ENCODE measurements around the gene LATS1.
A peak's percentile ranks its signal among the peaks of the same experiment; 100 is the strongest.

LATS1 gene

GRCh38 chr6:149615805-149616204, 102.1 kb downstream of the LATS1 start:
- DNase-seq (ENCODE audit: low spot score): no peak
- TF ChIP-seq, protein P1, sequence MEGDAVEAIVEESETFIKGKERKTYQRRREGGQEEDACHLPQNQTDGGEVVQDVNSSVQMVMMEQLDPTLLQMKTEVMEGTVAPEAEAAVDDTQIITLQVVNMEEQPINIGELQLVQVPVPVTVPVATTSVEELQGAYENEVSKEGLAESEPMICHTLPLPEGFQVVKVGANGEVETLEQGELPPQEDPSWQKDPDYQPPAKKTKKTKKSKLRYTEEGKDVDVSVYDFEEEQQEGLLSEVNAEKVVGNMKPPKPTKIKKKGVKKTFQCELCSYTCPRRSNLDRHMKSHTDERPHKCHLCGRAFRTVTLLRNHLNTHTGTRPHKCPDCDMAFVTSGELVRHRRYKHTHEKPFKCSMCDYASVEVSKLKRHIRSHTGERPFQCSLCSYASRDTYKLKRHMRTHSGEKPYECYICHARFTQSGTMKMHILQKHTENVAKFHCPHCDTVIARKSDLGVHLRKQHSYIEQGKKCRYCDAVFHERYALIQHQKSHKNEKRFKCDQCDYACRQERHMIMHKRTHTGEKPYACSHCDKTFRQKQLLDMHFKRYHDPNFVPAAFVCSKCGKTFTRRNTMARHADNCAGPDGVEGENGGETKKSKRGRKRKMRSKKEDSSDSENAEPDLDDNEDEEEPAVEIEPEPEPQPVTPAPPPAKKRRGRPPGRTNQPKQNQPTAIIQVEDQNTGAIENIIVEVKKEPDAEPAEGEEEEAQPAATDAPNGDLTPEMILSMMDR (conservative IDR thresholded peaks at IDR 0.05; ENCODE audit: low read depth): no peak
- ChIA-PET CTCF (interaction anchor here (0.6 kb wide), 1 partner anchor 17 kb away, joined by 3 read pairs; no protein-coding TSS in a partner anchor), POLR2A (ENCODE audit: low non-redundant PET) (no interaction called here)
- H3K27ac ChIP-seq: no peak overlapping the region

DNA sequence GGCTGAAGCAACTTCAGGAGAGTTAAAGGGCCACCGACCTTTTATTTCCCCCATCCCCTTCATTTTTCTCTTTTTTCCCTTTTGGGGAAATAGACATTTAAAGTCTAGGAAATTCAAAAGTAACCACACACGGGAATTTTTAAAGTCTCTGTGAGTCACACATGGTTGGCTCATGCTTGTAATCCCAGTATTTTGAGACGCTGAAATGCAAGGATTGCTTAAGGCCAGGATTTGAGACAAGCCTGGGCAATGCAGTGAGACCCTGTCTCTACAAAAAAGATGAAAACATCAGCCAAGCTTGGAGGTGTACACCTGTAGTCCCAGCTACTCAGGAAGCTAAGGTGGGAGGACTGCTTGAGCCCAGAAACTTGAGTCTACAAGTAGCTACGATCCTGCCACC, 103.6 kb downstream of the LATS1 start:
- ChIA-PET POLR2A (ENCODE audit: low non-redundant PET) (no interaction called here), CTCF (no interaction called here)
- no peak for DNase-seq (ENCODE audit: low spot score)
- H3K27ac ChIP-seq: peak overlapping the region; percentile 61
- TF ChIP-seq, protein P1 (conservative IDR thresholded peaks at IDR 0.05; ENCODE audit: low read depth): no peak

DNA sequence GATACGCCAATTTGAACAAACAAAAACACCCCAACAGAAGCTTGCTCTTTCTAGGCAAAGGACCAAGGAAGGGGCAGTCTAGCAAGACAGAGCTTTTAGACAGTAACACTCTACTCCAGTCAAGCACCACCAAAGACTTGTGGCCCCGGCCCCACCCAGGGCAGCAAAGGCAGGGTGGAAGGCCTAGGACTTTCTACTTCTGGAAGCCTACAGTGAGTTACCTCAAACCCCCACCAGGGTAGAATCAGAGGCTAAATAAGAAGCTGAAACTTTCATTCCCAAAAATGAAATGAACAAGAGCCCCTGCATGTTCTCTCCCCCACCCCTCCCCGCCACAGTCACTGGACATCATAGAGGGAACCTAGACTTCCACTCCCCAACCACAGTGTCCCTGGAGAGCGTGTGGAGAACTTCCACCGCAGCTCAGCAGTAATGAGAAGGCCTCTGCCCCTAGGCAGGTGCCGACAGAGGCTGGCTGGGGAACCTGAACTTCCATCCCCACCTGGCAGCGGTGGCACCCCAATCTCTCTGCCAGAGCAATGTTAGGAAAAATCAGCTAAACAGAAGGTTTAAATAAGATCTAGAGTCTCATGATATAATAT, 109.4 kb downstream of the LATS1 start:
- no peak for DNase-seq (ENCODE audit: low spot score)
- H3K27ac ChIP-seq: no peak overlapping the region
- TF ChIP-seq, protein P1 (conservative IDR thresholded peaks at IDR 0.05; ENCODE audit: low read depth): no peak
- ChIA-PET CTCF (interaction anchor here (0.6 kb wide), 1 partner anchor 49 kb away, joined by 3 read pairs; no protein-coding TSS in a partner anchor), POLR2A (ENCODE audit: low non-redundant PET) (interaction anchor here (1.0 kb wide), 1 partner anchor 11 kb away, joined by 4 read pairs; no protein-coding TSS in a partner anchor)

Data from RWPE1 (cell line).